GM08714 (cell line): ENCODE measurements around the gene MPC2.

Experiments used
- H3K4me3 ChIP-seq: fragments of 200-500 bp; sonication (Bioruptor generic); 2 replicates; pipeline ENCODE4 v1.5.1; 2014; ENCODE audit warnings: mild to moderate bottlenecking, low read length, inconsistent platforms
- ZNF274 ChIP-seq: IDR thresholded peaks from 2 replicates; pipeline ENCODE4 v1.6.1; 2012; ENCODE audit warnings: mild to moderate bottlenecking, low read depth, low read length

Gene MPC2

GRCh38 chr1:167936930-167937708, at the start of gene MPC2:
MPC2 (minus strand) TSS chr1:167937072; CDS start chr1:167935841, 1,231 bp downstream.
- H3K4me3 ChIP-seq = peak within 1 kb of the TSS; percentile 71
- no peak for TF ChIP-seq ZNF274

- TF ChIP-seq ZNF274 = no peak
- no peak overlapping the region for H3K4me3 ChIP-seq
Measured at GRCh38 chr1:167984886-167985489, 48.1 kb upstream of the MPC2 start.

- TF ChIP-seq ZNF274 = no peak
- no peak overlapping the region for H3K4me3 ChIP-seq
Measured at GRCh38 chr1:167983797-167984420, 47.0 kb upstream of the MPC2 start.

- no peak for TF ChIP-seq ZNF274
- H3K4me3 ChIP-seq = no peak overlapping the region
Measured at GRCh38 chr1:167981933-167982332, 45.1 kb upstream of the MPC2 start.

GRCh38 chr1:167977245-167977644, 40.4 kb upstream of the MPC2 start:
- H3K4me3 ChIP-seq = no peak overlapping the region
- no peak for TF ChIP-seq ZNF274

GRCh38 chr1:167974698-167975097, 37.8 kb upstream of the MPC2 start:
- no peak overlapping the region for H3K4me3 ChIP-seq
- TF ChIP-seq ZNF274 = no peak

GRCh38 chr1:167973832-167974231, 37.0 kb upstream of the MPC2 start:
- TF ChIP-seq ZNF274 = no peak

GRCh38 chr1:167968569-167968968, 31.7 kb upstream of the MPC2 start:
- no peak overlapping the region for H3K4me3 ChIP-seq
- no peak for TF ChIP-seq ZNF274

More at GRCh38 chr1:167973832-167974231, 37.0 kb upstream of the MPC2 start:
- H3K4me3 ChIP-seq = no peak overlapping the region

- no peak for TF ChIP-seq ZNF274
Measured at GRCh38 chr1:167966050-167966449, 29.2 kb upstream of the MPC2 start.

GRCh38 chr1:167964646-167965045, 27.8 kb upstream of the MPC2 start:
- H3K4me3 ChIP-seq = no peak overlapping the region
- no peak for TF ChIP-seq ZNF274

More at GRCh38 chr1:167966050-167966449, 29.2 kb upstream of the MPC2 start:
- no peak overlapping the region for H3K4me3 ChIP-seq

GRCh38 chr1:167957710-167958109, 20.8 kb upstream of the MPC2 start:
- no peak for TF ChIP-seq ZNF274

GRCh38 chr1:167955915-167956314, 19.0 kb upstream of the MPC2 start:
- H3K4me3 ChIP-seq = no peak overlapping the region
- TF ChIP-seq ZNF274 = no peak

More at GRCh38 chr1:167957710-167958109, 20.8 kb upstream of the MPC2 start:
- H3K4me3 ChIP-seq = no peak overlapping the region

- no peak for TF ChIP-seq ZNF274
- H3K4me3 ChIP-seq = no peak overlapping the region
Measured at GRCh38 chr1:167950569-167950968, 13.7 kb upstream of the MPC2 start.

- no peak overlapping the region for H3K4me3 ChIP-seq
- no peak for TF ChIP-seq ZNF274
Measured at GRCh38 chr1:167949785-167950184, 12.9 kb upstream of the MPC2 start.

GRCh38 chr1:167947733-167948132, 10.9 kb upstream of the MPC2 start:
- no peak for TF ChIP-seq ZNF274
- H3K4me3 ChIP-seq = no peak overlapping the region

- no peak for TF ChIP-seq ZNF274
Measured at GRCh38 chr1:167943541-167943940, 6.7 kb upstream of the MPC2 start.

More at GRCh38 chr1:167943541-167943940, 6.7 kb upstream of the MPC2 start:
- no peak overlapping the region for H3K4me3 ChIP-seq
